Measurements from ENCODE around the gene TLCD1.

The TLCD1 gene

GRCh38 chr17:28755486-28755885, 29.5 kb upstream of the TLCD1 start:
- H3K9me3 ChIP-seq (ENCODE audit: severe bottlenecking): no peaks in the 10 kb centered on the region
- no peak for TF ChIP-seq CTCF (IDR thresholded peaks at IDR 0.05; ENCODE audit: low read depth, low read length)
- no peak overlapping the region for H3K4me3 ChIP-seq (ENCODE audit: low read depth, low read length)
- no peak overlapping the region for H3K27ac ChIP-seq
- peaks cover 59% of the 10 kb centered on the region for H3K36me3 ChIP-seq
- H3K27me3 ChIP-seq (ENCODE audit: insufficient read depth, low read depth, severe bottlenecking): no peaks in the 10 kb centered on the region
- no peak for DNase-seq

- no peak for TF ChIP-seq CTCF (IDR thresholded peaks at IDR 0.05; ENCODE audit: low read depth, low read length)
- H3K27ac ChIP-seq: no peak overlapping the region
Observed at GRCh38 chr17:28751600-28752366, 25.8 kb upstream of the TLCD1 start.

GRCh38 chr17:28750178-28751047, 24.4 kb upstream of the TLCD1 start:
- Histone ChIP-seq H3K4me3 (ENCODE audit: low read depth, low read length) (no peak overlapping the region), H3K9me3 (ENCODE audit: severe bottlenecking) (no peaks in the 10 kb centered on the region), H3K36me3 (peaks cover 75% of the 10 kb centered on the region), H3K27ac (peak overlapping the region; percentile 48), H3K27me3 (ENCODE audit: insufficient read depth, low read depth, severe bottlenecking) (no peaks in the 10 kb centered on the region)
- peak; percentile 94 for DNase-seq
- TF ChIP-seq CTCF (IDR thresholded peaks at IDR 0.05; ENCODE audit: low read depth, low read length): peak; percentile 99

More at GRCh38 chr17:28751600-28752366, 25.8 kb upstream of the TLCD1 start:
- Histone ChIP-seq H3K36me3 (peaks cover 66% of the 10 kb centered on the region), H3K9me3 (ENCODE audit: severe bottlenecking) (no peaks in the 10 kb centered on the region), H3K27me3 (ENCODE audit: insufficient read depth, low read depth, severe bottlenecking) (no peaks in the 10 kb centered on the region), H3K4me3 (ENCODE audit: low read depth, low read length) (no peak overlapping the region)
- DNase-seq: no peak

- Histone ChIP-seq H3K36me3 (peaks cover 78% of the 10 kb centered on the region), H3K4me3 (ENCODE audit: low read depth, low read length) (no peak overlapping the region), H3K9me3 (ENCODE audit: severe bottlenecking) (no peaks in the 10 kb centered on the region), H3K27ac (peak overlapping the region; percentile 48), H3K27me3 (ENCODE audit: insufficient read depth, low read depth, severe bottlenecking) (no peaks in the 10 kb centered on the region)
- no peak for TF ChIP-seq CTCF (IDR thresholded peaks at IDR 0.05; ENCODE audit: low read depth, low read length)
- no peak for DNase-seq
Observed at GRCh38 chr17:28749516-28750177, 23.6 kb upstream of the TLCD1 start.

- peak overlapping the region; percentile 93; the same call in 1 of the 2 replicates for H3K27ac ChIP-seq
- TF ChIP-seq CTCF (IDR thresholded peaks at IDR 0.05; ENCODE audit: low read depth, low read length): no peak
- no peaks in the 10 kb centered on the region for H3K27me3 ChIP-seq (ENCODE audit: insufficient read depth, low read depth, severe bottlenecking)
- DNase-seq: no peak
- H3K36me3 ChIP-seq: peaks cover 82% of the 10 kb centered on the region
- H3K4me3 ChIP-seq (ENCODE audit: low read depth, low read length): no peak overlapping the region
- H3K9me3 ChIP-seq (ENCODE audit: severe bottlenecking): no peaks in the 10 kb centered on the region
Observed at GRCh38 chr17:28748852-28749515, 23.0 kb upstream of the TLCD1 start.
